ENCODE results near the gene CCDC88C. TPM values are rescaled to one million over a fixed set of nuclear protein-coding genes. Genes with fewer than 3 reads are reported as not detected.
"Not testable (repeated sequence)": the region's sequence is repeated elsewhere in the genome, so short reads cannot be mapped to it uniquely, and the experiment has no call there.

Gene CCDC88C
- total RNA-seq, 1 experiment from 2014 or later: 21.3 TPM

- DNase-seq (ENCODE audit: low read depth, low spot score): no peak
- BruUV-seq (replicated peaks): no TSS peak
- TF ChIP-seq POLR2AphosphoS5 (IDR thresholded peaks at IDR 0.05; ENCODE audit: low read depth, low read length): no peak
- no peak for TF ChIP-seq REST (IDR thresholded peaks at IDR 0.05; ENCODE audit: insufficient read depth in 1 of 2, low read depth in 2 of 2, low read length in 1 of 2)
- TF ChIP-seq SIN3A (IDR thresholded peaks at IDR 0.05; ENCODE audit: borderline replicate concordance, insufficient read depth, low read depth, low read length): no peak
- no peak for TF ChIP-seq TCF7L2 (IDR thresholded peaks at IDR 0.05; ENCODE audit: low read depth, low read length)
- TF ChIP-seq CTCF (IDR thresholded peaks at IDR 0.05): no peak
- intact Hi-C loops (cut with micrococcal nuclease; ENCODE audit: unreplicated experiment): no loop called here
- H3K9me3 ChIP-seq (ENCODE audit: control insufficient read depth, insufficient read depth, low read depth, low read length): no peaks in the 10 kb centered on the region
- H3K27ac ChIP-seq (ENCODE audit: low read length): no peak overlapping the region
- in situ Hi-C loops (cut with HindIII; ENCODE audit: low pct_unique_long_range_greater_than_20kb, low sequenced_read_pairs): no loop called here
- H3K27me3 ChIP-seq (ENCODE audit: control insufficient read depth, insufficient read depth, low read length): no peaks in the 10 kb centered on the region
- H3K36me3 ChIP-seq (ENCODE audit: control insufficient read depth, insufficient read depth, low read length): no peaks in the 10 kb centered on the region
- no peak for ATAC-seq
- no peak overlapping the region for H3K4me3 ChIP-seq (ENCODE audit: low read depth in 2 of 2, low read length in 2 of 2)
- POLR2A ChIA-PET: no interaction called here
- H3K4me1 ChIP-seq (ENCODE audit: control insufficient read depth, insufficient read depth, low read length): no peaks in the 10 kb centered on the region
- CTCF ChIA-PET: no interaction called here
Measured at GRCh38 chr14:91249841-91250616, 167.6 kb downstream of the CCDC88C start.

- no peak overlapping the region for H3K27ac ChIP-seq (ENCODE audit: low read length)
- in situ Hi-C loops (cut with HindIII; ENCODE audit: low pct_unique_long_range_greater_than_20kb, low sequenced_read_pairs) (no loop called here), intact Hi-C loops (cut with micrococcal nuclease; ENCODE audit: unreplicated experiment) (no loop called here)
- no peaks in the 10 kb centered on the region for H3K36me3 ChIP-seq (ENCODE audit: control insufficient read depth, insufficient read depth, low read length)
- TF ChIP-seq POLR2AphosphoS5 (IDR thresholded peaks at IDR 0.05; ENCODE audit: low read depth, low read length) (no peak), SIN3A (IDR thresholded peaks at IDR 0.05; ENCODE audit: borderline replicate concordance, insufficient read depth, low read depth, low read length) (no peak), TCF7L2 (IDR thresholded peaks at IDR 0.05; ENCODE audit: low read depth, low read length) (no peak), CTCF (IDR thresholded peaks at IDR 0.05) (no peak), REST (IDR thresholded peaks at IDR 0.05; ENCODE audit: insufficient read depth in 1 of 2, low read depth in 2 of 2, low read length in 1 of 2) (no peak)
- H3K4me3 ChIP-seq (ENCODE audit: low read depth in 2 of 2, low read length in 2 of 2): no peak overlapping the region
- CTCF ChIA-PET: no interaction called here
- ATAC-seq: no peak
- H3K9me3 ChIP-seq (ENCODE audit: control insufficient read depth, insufficient read depth, low read depth, low read length): no peaks in the 10 kb centered on the region
- H3K27me3 ChIP-seq (ENCODE audit: control insufficient read depth, insufficient read depth, low read length): no peaks in the 10 kb centered on the region
- no peak for DNase-seq (ENCODE audit: low read depth, low spot score)
- H3K4me1 ChIP-seq (ENCODE audit: control insufficient read depth, insufficient read depth, low read length): no peaks in the 10 kb centered on the region
- POLR2A ChIA-PET: interaction anchor here (0.6 kb wide), 1 partner anchor 22 kb away, joined by 3 read pairs; no protein-coding TSS in a partner anchor
- no TSS peak for BruUV-seq (replicated peaks)
Measured at GRCh38 chr14:91246051-91246852, 171.4 kb downstream of the CCDC88C start.

GRCh38 chr14:91245616-91246015 lies 172.0 kb downstream of the CCDC88C start:
- H3K4me1 ChIP-seq (ENCODE audit: control insufficient read depth, insufficient read depth, low read length); DNase-seq (ENCODE audit: low read depth, low spot score); H3K27me3 ChIP-seq (ENCODE audit: control insufficient read depth, insufficient read depth, low read length); H3K27ac ChIP-seq (ENCODE audit: low read length); H3K36me3 ChIP-seq (ENCODE audit: control insufficient read depth, insufficient read depth, low read length); in situ Hi-C loops (cut with HindIII; ENCODE audit: low pct_unique_long_range_greater_than_20kb, low sequenced_read_pairs); H3K4me3 ChIP-seq (ENCODE audit: low read depth in 2 of 2, low read length in 2 of 2); CTCF ChIA-PET; POLR2A ChIA-PET; H3K9me3 ChIP-seq (ENCODE audit: control insufficient read depth, insufficient read depth, low read depth, low read length); ATAC-seq; intact Hi-C loops (cut with micrococcal nuclease; ENCODE audit: unreplicated experiment); BruUV-seq (replicated peaks): not testable (repeated sequence)
